Chondrocyte (in vitro differentiated cells): ENCODE results near the gene TPCN1. TPM values are rescaled to one million over a fixed set of nuclear protein-coding genes. Genes with fewer than 3 reads are reported as not detected.

Experiments used
- DNase-seq: peaks from one replicate; pipeline ENCODE4 v3.0.0; 2021; ENCODE audit warnings: mixed read lengths, low spot score
- H3K27ac Mint-ChIP-seq: one replicate; pipeline ENCODE4 v1.8.0; 2021; ENCODE audit warnings: mild to moderate bottlenecking, moderate library complexity, mixed read lengths; ENCODE audit not compliant: unreplicated experiment
- H3K27me3 Mint-ChIP-seq: 2 replicates; pipeline ENCODE4 v1.8.0; 2021; ENCODE audit warnings: low read depth, mixed read lengths
- H3K36me3 Mint-ChIP-seq: 2 replicates; pipeline ENCODE4 v1.8.0; 2021; ENCODE audit warnings: low read depth, mixed read lengths
- H3K4me1 Mint-ChIP-seq: 2 replicates; pipeline ENCODE4 v1.8.0; 2021; ENCODE audit warnings: low read depth, mild to moderate bottlenecking, mixed read lengths
- H3K4me3 Mint-ChIP-seq: one replicate; pipeline ENCODE4 v1.8.0; 2021; ENCODE audit warnings: mild to moderate bottlenecking, moderate library complexity, mixed read lengths; ENCODE audit not compliant: unreplicated experiment
- H3K9me3 Mint-ChIP-seq: 2 replicates; pipeline ENCODE4 v1.8.0; 2021; ENCODE audit warnings: low read depth, mixed read lengths
- CTCF ChIP-seq: fragments of 200-600 bp; sonication (generic); IDR thresholded peaks from 2 replicates; pipeline ENCODE4 v1.5.0; 2021; ENCODE audit warnings: antibody characterized with exemption, mild to moderate bottlenecking, moderate library complexity
- total RNA-seq: library from RNA; stranded (reverse); gene quantifications from 3 replicates; pipeline ENCODE4 v1.2.1, GENCODE V29; 2021

TPCN1 gene
- total RNA-seq, 1 donor from 2014 or later, result 35.9 TPM

GRCh38 chr12:113270709-113271009 is 49.4 kb downstream of the TPCN1 start:
- DNase-seq, result peak; percentile 63
- TF ChIP-seq CTCF, result no peak
- Mint-ChIP-seq H3K36me3 (peaks cover 17% of the 10 kb centered on the region), H3K4me3 (no peak overlapping the region), H3K27me3 (no peaks in the 10 kb centered on the region), H3K27ac (peak overlapping the region; percentile 98), H3K4me1 (peaks cover 29% of the 10 kb centered on the region), H3K9me3 (no peaks in the 10 kb centered on the region)

- no peak for TF ChIP-seq CTCF
- H3K9me3 Mint-ChIP-seq, result no peaks in the 10 kb centered on the region
- peaks cover 13% of the 10 kb centered on the region for H3K36me3 Mint-ChIP-seq
- H3K4me1 Mint-ChIP-seq, result peaks cover 29% of the 10 kb centered on the region
- no peak for DNase-seq
- H3K27me3 Mint-ChIP-seq, result no peaks in the 10 kb centered on the region
- peak overlapping the region; percentile 98 for H3K27ac Mint-ChIP-seq
- H3K4me3 Mint-ChIP-seq, result peak overlapping the region; percentile 28
These were observed 50.2 kb downstream of the TPCN1 start for GRCh38 chr12:113271466-113271852.

GRCh38 chr12:113271853-113272561 is 50.7 kb downstream of the TPCN1 start:
- Mint-ChIP-seq H3K27ac (peak overlapping the region; percentile 98), H3K4me3 (peak overlapping the region; percentile 45)

GRCh38 chr12:113273053-113273725 is 51.9 kb downstream of the TPCN1 start:
- peaks cover 29% of the 10 kb centered on the region for H3K4me1 Mint-ChIP-seq
- DNase-seq, result peak; percentile 58
- TF ChIP-seq CTCF, result no peak

More at GRCh38 chr12:113271853-113272561, 50.7 kb downstream of the TPCN1 start:
- TF ChIP-seq CTCF, result no peak
- peaks cover 10% of the 10 kb centered on the region for H3K36me3 Mint-ChIP-seq
- H3K27me3 Mint-ChIP-seq, result no peaks in the 10 kb centered on the region
- no peaks in the 10 kb centered on the region for H3K9me3 Mint-ChIP-seq
- DNase-seq, result peak; percentile 79
- H3K4me1 Mint-ChIP-seq, result peaks cover 29% of the 10 kb centered on the region

GRCh38 chr12:113274848-113275247 is 53.6 kb downstream of the TPCN1 start:
- DNase-seq, result peak; percentile 13
- no peak overlapping the region for H3K27ac Mint-ChIP-seq
- H3K9me3 Mint-ChIP-seq, result no peaks in the 10 kb centered on the region
- H3K4me3 Mint-ChIP-seq, result no peak overlapping the region
- no peaks in the 10 kb centered on the region for H3K27me3 Mint-ChIP-seq
- H3K36me3 Mint-ChIP-seq, result peaks cover 11% of the 10 kb centered on the region
- TF ChIP-seq CTCF, result no peak
- H3K4me1 Mint-ChIP-seq, result peaks cover 29% of the 10 kb centered on the region

More at GRCh38 chr12:113273053-113273725, 51.9 kb downstream of the TPCN1 start:
- Mint-ChIP-seq H3K27ac (peak overlapping the region; percentile 98), H3K36me3 (peaks cover 9% of the 10 kb centered on the region), H3K4me3 (peak overlapping the region; percentile 31), H3K9me3 (no peaks in the 10 kb centered on the region), H3K27me3 (no peaks in the 10 kb centered on the region)
